Measurements from ENCODE around the gene KRT1.

The KRT1 gene

DNA sequence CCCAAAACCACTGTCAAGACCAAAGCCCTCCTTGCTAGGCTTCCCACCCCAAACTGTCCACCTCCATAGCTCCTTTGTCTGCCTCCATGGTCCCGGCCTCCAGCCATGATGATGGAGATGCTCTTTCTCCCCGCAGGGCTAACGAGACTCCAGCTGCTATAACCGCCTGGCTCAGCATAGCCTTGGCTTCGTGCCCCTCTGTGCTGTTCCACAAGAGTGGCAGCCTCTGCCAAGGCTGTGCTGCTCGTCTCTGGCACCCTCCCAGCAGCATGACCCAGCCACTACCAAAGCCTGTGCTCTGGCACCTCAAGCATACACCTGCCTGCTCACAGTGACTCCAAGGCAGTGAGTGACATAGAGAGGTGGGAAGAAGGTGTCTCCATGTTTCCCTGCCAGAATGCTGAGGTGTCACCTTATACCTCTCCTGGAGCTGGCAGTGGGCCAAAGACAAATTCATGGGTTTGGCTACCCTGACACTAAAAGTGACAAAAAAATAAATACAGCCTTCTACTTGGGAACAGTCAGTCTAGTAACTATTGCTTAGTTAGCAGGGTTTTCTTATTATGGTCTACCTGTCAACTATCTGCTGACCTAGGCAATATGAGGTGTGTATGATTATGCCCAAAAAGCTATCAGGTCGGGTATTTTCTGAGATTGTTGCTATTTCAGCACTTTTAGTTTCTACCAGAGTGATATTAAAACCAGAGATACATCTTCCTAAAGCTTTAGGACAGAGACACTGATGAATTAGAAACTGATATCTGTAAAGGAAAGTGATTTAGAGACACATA lies 45.7 kb downstream of the KRT1 start:
- no peak for DNase-seq (ENCODE audit: extremely low spot score)
- ChIA-PET POLR2A (no interaction called here), CTCF (no interaction called here)
- TF ChIP-seq HDGF (IDR thresholded peaks at IDR 0.05; ENCODE audit: borderline replicate concordance) (no peak), ELF4 (IDR thresholded peaks at IDR 0.05) (no peak), FOXM1 (IDR thresholded peaks at IDR 0.05; ENCODE audit: borderline replicate concordance) (no peak)

DNA sequence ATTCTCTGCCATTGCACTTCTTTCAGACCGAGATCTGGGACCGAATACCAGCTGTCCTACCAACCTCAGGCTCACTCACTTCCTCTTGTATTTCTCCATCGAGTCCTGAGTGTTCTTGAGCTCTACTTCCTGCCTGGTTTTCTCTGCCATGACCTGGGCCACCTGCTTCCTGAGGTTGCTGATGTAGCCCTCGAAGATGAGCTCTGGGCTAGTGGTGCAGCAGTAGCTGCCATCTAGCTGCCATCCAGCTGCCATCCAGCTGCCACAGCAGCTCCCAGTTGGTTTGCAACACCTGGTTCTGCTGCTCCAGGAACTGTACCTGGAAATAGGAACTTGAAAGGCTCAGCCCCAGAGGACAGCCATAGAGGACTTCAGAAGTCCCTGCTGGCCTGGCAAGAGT lies 46.8 kb downstream of the KRT1 start:
- POLR2A ChIA-PET = no interaction called here

DNA sequence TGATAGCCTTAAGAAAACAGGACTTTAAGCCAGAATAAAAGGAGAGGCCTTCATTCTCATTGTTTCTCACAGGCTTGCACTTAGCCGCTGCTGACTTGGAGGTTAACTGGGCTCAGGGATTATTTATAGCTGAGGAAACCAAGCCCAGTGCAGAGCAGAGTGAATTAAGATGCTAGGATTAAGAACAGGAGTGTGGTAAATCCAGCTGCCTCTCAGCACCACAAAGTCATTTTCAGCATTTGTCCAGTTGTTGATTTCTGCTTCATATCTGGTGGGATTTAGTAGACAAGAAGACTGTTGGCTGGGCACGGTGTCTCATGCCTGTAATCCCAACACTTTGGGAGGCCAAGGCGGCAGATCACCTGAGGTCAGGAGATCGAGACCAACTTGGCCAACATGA lies 47.6 kb downstream of the KRT1 start:
- TF ChIP-seq, protein P1, sequence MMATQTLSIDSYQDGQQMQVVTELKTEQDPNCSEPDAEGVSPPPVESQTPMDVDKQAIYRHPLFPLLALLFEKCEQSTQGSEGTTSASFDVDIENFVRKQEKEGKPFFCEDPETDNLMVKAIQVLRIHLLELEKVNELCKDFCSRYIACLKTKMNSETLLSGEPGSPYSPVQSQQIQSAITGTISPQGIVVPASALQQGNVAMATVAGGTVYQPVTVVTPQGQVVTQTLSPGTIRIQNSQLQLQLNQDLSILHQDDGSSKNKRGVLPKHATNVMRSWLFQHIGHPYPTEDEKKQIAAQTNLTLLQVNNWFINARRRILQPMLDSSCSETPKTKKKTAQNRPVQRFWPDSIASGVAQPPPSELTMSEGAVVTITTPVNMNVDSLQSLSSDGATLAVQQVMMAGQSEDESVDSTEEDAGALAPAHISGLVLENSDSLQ (IDR thresholded peaks at IDR 0.05) = no peak
- TF ChIP-seq FOXK2 (IDR thresholded peaks at IDR 0.05) (no peak), SP1 (IDR thresholded peaks at IDR 0.05) (no peak), FOXA1 (IDR thresholded peaks at IDR 0.05) (no peak), L3MBTL2 (conservative IDR thresholded peaks at IDR 0.05) (no peak), TARDBP (IDR thresholded peaks at IDR 0.05) (no peak), HDGF (IDR thresholded peaks at IDR 0.05; ENCODE audit: borderline replicate concordance) (no peak), ELF4 (IDR thresholded peaks at IDR 0.05) (no peak), ZNF384 (IDR thresholded peaks at IDR 0.05) (no peak), CTBP1 (IDR thresholded peaks at IDR 0.05; ENCODE audit: borderline replicate concordance) (no peak), ARNT (IDR thresholded peaks at IDR 0.05) (no peak)
- CTCF ChIA-PET = no interaction called here
- POLR2A ChIA-PET = no interaction called here
- DNase-seq (ENCODE audit: extremely low spot score) = no peak

More for the DNA sequence above, 46.8 kb downstream of the KRT1 start:
- no peak for TF ChIP-seq BHLHE40 (IDR thresholded peaks at IDR 0.05; ENCODE audit: borderline replicate concordance)
- no peak for TF ChIP-seq FOXA1 (IDR thresholded peaks at IDR 0.05)
- no peak for TF ChIP-seq L3MBTL2 (conservative IDR thresholded peaks at IDR 0.05)
- CTCF ChIA-PET = no interaction called here
- no peak for DNase-seq (ENCODE audit: extremely low spot score)

DNA sequence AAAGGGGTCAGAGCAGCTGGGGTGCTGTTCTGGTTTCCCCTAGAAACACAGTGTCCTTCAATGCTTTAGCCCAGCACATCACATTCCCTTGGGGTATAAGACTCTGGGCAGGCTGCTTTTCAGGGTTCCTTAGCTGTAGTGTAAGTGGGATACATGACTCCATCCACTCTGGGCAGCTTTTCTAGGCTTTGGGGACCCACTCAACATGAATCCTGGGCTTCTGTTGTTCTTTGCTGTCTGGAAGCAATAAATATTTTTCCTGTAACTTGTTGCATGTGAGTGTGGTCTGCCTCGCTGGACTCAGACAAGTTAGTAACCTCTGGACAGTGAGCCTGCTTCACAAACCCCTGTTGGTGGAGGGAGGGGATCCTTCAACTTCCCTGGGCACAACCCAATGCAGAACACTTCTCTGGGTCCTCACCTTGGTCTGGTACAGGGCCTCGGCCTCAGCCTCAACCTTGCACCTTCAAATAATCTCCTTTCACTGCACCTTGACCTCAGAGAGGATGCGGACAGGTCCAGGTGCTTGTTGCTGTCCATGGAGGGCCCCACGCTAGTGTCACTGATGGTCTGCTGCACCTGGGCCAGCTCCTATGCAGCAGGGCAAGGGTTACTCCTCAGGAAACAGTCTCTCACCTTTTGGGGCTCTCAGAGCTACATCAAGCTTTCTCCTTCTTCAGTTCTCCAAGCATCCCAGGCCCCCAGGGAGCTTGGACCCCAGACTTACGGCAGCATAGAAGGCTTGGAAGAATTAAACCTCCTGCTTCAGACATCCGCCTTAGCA lies 48.3 kb downstream of the KRT1 start:
- DNase-seq (ENCODE audit: extremely low spot score) = no peak
- CTCF ChIA-PET = no interaction called here
- POLR2A ChIA-PET = no interaction called here
- TF ChIP-seq CTBP1 (IDR thresholded peaks at IDR 0.05; ENCODE audit: borderline replicate concordance) = no peak
- no peak for TF ChIP-seq FOXK2 (IDR thresholded peaks at IDR 0.05)
- no peak for TF ChIP-seq ZNF384 (IDR thresholded peaks at IDR 0.05)
- TF ChIP-seq FOXA1 (IDR thresholded peaks at IDR 0.05) = no peak
- no peak for TF ChIP-seq NFRKB (IDR thresholded peaks at IDR 0.05)
- no peak for TF ChIP-seq LEF1 (IDR thresholded peaks at IDR 0.05; ENCODE audit: borderline replicate concordance)
- no peak for TF ChIP-seq BHLHE40 (IDR thresholded peaks at IDR 0.05; ENCODE audit: borderline replicate concordance)

DNA sequence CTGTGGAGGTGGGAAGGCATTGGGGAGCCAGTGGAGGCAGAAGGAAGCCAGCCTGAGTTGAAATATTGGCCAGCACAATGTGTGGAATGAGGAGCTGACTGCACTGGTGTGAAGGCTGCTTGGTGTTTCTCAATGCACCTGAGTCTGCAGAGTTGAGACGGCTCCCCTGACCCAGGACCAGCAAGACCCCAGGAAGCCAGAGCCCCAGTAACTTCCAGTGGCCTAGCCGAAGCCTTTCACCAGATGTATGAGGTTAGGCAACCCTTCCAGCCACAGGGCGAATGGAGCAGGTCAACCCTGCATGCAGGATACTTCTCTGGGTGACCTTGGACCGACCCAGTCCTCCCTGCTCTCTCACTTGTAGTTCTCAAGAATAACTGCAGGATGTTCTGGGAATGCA lies 48.9 kb downstream of the KRT1 start:
- TF ChIP-seq FOXM1 (IDR thresholded peaks at IDR 0.05; ENCODE audit: borderline replicate concordance) = no peak
- TF ChIP-seq SP1 (IDR thresholded peaks at IDR 0.05) = no peak
- TF ChIP-seq LEF1 (IDR thresholded peaks at IDR 0.05; ENCODE audit: borderline replicate concordance) = no peak
- TF ChIP-seq NFRKB (IDR thresholded peaks at IDR 0.05) = no peak
- TF ChIP-seq FOXK2 (IDR thresholded peaks at IDR 0.05) = no peak
- no peak for TF ChIP-seq BHLHE40 (IDR thresholded peaks at IDR 0.05; ENCODE audit: borderline replicate concordance)
- TF ChIP-seq ARNT (IDR thresholded peaks at IDR 0.05) = no peak
- TF ChIP-seq TARDBP (IDR thresholded peaks at IDR 0.05) = no peak
- TF ChIP-seq ELF4 (IDR thresholded peaks at IDR 0.05) = no peak
- TF ChIP-seq FOXA1 (IDR thresholded peaks at IDR 0.05) = no peak
- TF ChIP-seq CTBP1 (IDR thresholded peaks at IDR 0.05; ENCODE audit: borderline replicate concordance) = no peak
- CTCF ChIA-PET = no interaction called here
- POLR2A ChIA-PET = no interaction called here
- no peak for DNase-seq (ENCODE audit: extremely low spot score)

DNA sequence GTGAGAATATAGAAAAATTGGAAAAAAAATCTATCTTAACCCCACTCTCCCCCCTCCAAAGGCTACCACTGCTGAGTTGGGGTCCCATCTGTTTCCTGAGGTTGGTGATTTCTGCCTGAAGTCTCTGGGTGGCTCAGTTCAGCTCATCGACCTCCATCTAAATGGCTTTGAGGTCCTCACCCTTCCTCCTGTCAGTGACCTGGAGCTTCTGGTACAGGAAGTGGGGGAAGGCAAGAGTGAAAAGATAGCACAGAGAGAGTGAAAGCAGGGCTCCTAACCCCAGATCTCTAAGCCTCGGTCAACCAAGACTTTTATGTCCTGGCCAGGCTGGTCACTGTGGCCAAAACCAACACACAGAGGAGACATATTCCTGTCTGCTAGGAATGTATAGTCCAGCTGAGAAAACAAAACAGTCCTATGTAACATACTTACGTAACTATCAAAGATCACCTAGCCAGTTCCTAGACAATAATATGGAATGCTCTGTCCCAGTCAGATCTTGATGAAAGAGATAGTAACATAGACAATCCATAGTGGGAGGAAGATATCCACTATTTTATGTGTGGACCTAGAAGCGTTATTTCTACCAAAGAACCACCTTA lies 49.5 kb downstream of the KRT1 start:
- ChIA-PET POLR2A (no interaction called here), CTCF (no interaction called here)
- TF ChIP-seq FOXA1 (IDR thresholded peaks at IDR 0.05) (no peak), NFRKB (IDR thresholded peaks at IDR 0.05) (no peak), ARNT (IDR thresholded peaks at IDR 0.05) (no peak), ZNF384 (IDR thresholded peaks at IDR 0.05) (no peak), L3MBTL2 (conservative IDR thresholded peaks at IDR 0.05) (no peak), FOXK2 (IDR thresholded peaks at IDR 0.05) (no peak), SP1 (IDR thresholded peaks at IDR 0.05) (no peak), HDGF (IDR thresholded peaks at IDR 0.05; ENCODE audit: borderline replicate concordance) (no peak), SUZ12 (IDR thresholded peaks at IDR 0.05) (no peak), FOXM1 (IDR thresholded peaks at IDR 0.05; ENCODE audit: borderline replicate concordance) (no peak), LEF1 (IDR thresholded peaks at IDR 0.05; ENCODE audit: borderline replicate concordance) (no peak), TARDBP (IDR thresholded peaks at IDR 0.05) (no peak)
- TF ChIP-seq, protein P1 (IDR thresholded peaks at IDR 0.05) = no peak
- no peak for DNase-seq (ENCODE audit: extremely low spot score)
